Measurements from ENCODE around the gene TSPAN4. TPM values are rescaled to one million over a fixed set of nuclear protein-coding genes. Genes with fewer than 3 reads are reported as not detected.

The TSPAN4 gene
- total RNA-seq, 2 experiments from 2014 or later, result 9.4 to 12.1 TPM

- H3K4me1 ChIP-seq (ENCODE audit: insufficient read depth, low read length, poor library complexity, severe bottlenecking), result peaks cover 29% of the 10 kb centered on the region
- no peak for DNase-seq (ENCODE audit: low spot score)
- H3K4me3 ChIP-seq (ENCODE audit: low read depth, low read length, poor library complexity, severe bottlenecking), result no peak overlapping the region
- H2AFZ ChIP-seq (ENCODE audit: low read length), result no peak overlapping the region
- CTCF ChIA-PET (ENCODE audit: unreplicated experiment), result no interaction called here
- H4K20me1 ChIP-seq (ENCODE audit: insufficient read depth, low read length), result no peaks in the 10 kb centered on the region
- H3K4me2 ChIP-seq (ENCODE audit: low read length), result no peak overlapping the region
- POLR2A ChIA-PET, result interaction anchor here (0.6 kb wide), 1 partner anchor 9 kb away, joined by 6 read pairs; no protein-coding TSS in a partner anchor
- peaks cover 30% of the 10 kb centered on the region; the same call in 1 of the 2 replicates for H3K36me3 ChIP-seq (ENCODE audit: insufficient read depth, low read length)
- H3K9me3 ChIP-seq (ENCODE audit: low read length), result no peaks in the 10 kb centered on the region
- intact Hi-C loops (cut with micrococcal nuclease; ENCODE audit: unreplicated experiment), result no loop called here
- H3K9me2 ChIP-seq (ENCODE audit: insufficient read depth, low read length), result no peaks in the 10 kb centered on the region
- no TSS peak for BruUV-seq (replicated peaks)
- H3K79me2 ChIP-seq (ENCODE audit: insufficient read depth, low read depth, low read length), result peaks cover 8% of the 10 kb centered on the region; the same call in 1 of the 2 replicates
- H3K27ac ChIP-seq (ENCODE audit: low read depth, low read length, poor library complexity, severe bottlenecking), result no peak overlapping the region
- TF ChIP-seq CTCF (conservative IDR thresholded peaks at IDR 0.05; ENCODE audit: low read length) (no peak), EZH2phosphoT487 (IDR thresholded peaks at IDR 0.05; ENCODE audit: borderline replicate concordance, low read depth, low read length) (no peak)
These were observed 42.2 kb upstream of the TSPAN4 start for GRCh38 chr11:800473-800872.

GRCh38 chr11:801097-801780 is 41.4 kb upstream of the TSPAN4 start:
- Histone ChIP-seq H3K4me1 (ENCODE audit: insufficient read depth, low read length, poor library complexity, severe bottlenecking) (peaks cover 37% of the 10 kb centered on the region), H3K79me2 (ENCODE audit: insufficient read depth, low read depth, low read length) (peaks cover 8% of the 10 kb centered on the region; the same call in 1 of the 2 replicates), H3K4me3 (ENCODE audit: low read depth, low read length, poor library complexity, severe bottlenecking) (no peak overlapping the region), H3K36me3 (ENCODE audit: insufficient read depth, low read length) (peaks cover 30% of the 10 kb centered on the region; the same call in 1 of the 2 replicates), H3K9me2 (ENCODE audit: insufficient read depth, low read length) (no peaks in the 10 kb centered on the region), H2AFZ (ENCODE audit: low read length) (no peak overlapping the region), H4K20me1 (ENCODE audit: insufficient read depth, low read length) (no peaks in the 10 kb centered on the region), H3K9me3 (ENCODE audit: low read length) (no peaks in the 10 kb centered on the region), H3K4me2 (ENCODE audit: low read length) (no peak overlapping the region), H3K27ac (ENCODE audit: low read depth, low read length, poor library complexity, severe bottlenecking) (no peak overlapping the region)
- DNase-seq (ENCODE audit: low spot score), result no peak
- intact Hi-C loops (cut with micrococcal nuclease; ENCODE audit: unreplicated experiment), result no loop called here
- BruUV-seq (replicated peaks), result no TSS peak
- POLR2A ChIA-PET, result no interaction called here
- CTCF ChIA-PET (ENCODE audit: unreplicated experiment), result no interaction called here
- no peak for TF ChIP-seq CTCF (conservative IDR thresholded peaks at IDR 0.05; ENCODE audit: low read length)
- no peak for TF ChIP-seq EZH2phosphoT487 (IDR thresholded peaks at IDR 0.05; ENCODE audit: borderline replicate concordance, low read depth, low read length)

GRCh38 chr11:802018-802617 is 40.5 kb upstream of the TSPAN4 start:
- Histone ChIP-seq H3K4me2 (ENCODE audit: low read length) (no peak overlapping the region), H3K9me2 (ENCODE audit: insufficient read depth, low read length) (no peaks in the 10 kb centered on the region), H2AFZ (ENCODE audit: low read length) (no peak overlapping the region), H3K4me1 (ENCODE audit: insufficient read depth, low read length, poor library complexity, severe bottlenecking) (peaks cover 30% of the 10 kb centered on the region), H3K36me3 (ENCODE audit: insufficient read depth, low read length) (peaks cover 30% of the 10 kb centered on the region; the same call in 1 of the 2 replicates), H4K20me1 (ENCODE audit: insufficient read depth, low read length) (no peaks in the 10 kb centered on the region), H3K4me3 (ENCODE audit: low read depth, low read length, poor library complexity, severe bottlenecking) (no peak overlapping the region), H3K27ac (ENCODE audit: low read depth, low read length, poor library complexity, severe bottlenecking) (no peak overlapping the region), H3K9me3 (ENCODE audit: low read length) (no peaks in the 10 kb centered on the region), H3K79me2 (ENCODE audit: insufficient read depth, low read depth, low read length) (no peaks in the 10 kb centered on the region; the same call in 1 of the 2 replicates)
- BruUV-seq (replicated peaks), result no TSS peak
- intact Hi-C loops (cut with micrococcal nuclease; ENCODE audit: unreplicated experiment), result no loop called here
- ChIA-PET POLR2A (no interaction called here), CTCF (ENCODE audit: unreplicated experiment) (no interaction called here)
- no peak for DNase-seq (ENCODE audit: low spot score)
- TF ChIP-seq CTCF (conservative IDR thresholded peaks at IDR 0.05; ENCODE audit: low read length) (no peak), EZH2phosphoT487 (IDR thresholded peaks at IDR 0.05; ENCODE audit: borderline replicate concordance, low read depth, low read length) (no peak)

All from OCI-LY7 (cell line).